HG02588 (cell line): ENCODE data around the gene GUCY2F.

Source experiments
- ATAC-seq: cut with Tn5 transposase; IDR thresholded peaks from one replicate; pipeline ENCODE4 v1.9.1; 2021; ENCODE audit warnings: mild to moderate bottlenecking, moderate library complexity; ENCODE audit not compliant: unreplicated experiment

Gene GUCY2F

GRCh38 chrX:109344678-109345077 is 137.2 kb downstream of the GUCY2F start:
- ATAC-seq: no peak

DNA sequence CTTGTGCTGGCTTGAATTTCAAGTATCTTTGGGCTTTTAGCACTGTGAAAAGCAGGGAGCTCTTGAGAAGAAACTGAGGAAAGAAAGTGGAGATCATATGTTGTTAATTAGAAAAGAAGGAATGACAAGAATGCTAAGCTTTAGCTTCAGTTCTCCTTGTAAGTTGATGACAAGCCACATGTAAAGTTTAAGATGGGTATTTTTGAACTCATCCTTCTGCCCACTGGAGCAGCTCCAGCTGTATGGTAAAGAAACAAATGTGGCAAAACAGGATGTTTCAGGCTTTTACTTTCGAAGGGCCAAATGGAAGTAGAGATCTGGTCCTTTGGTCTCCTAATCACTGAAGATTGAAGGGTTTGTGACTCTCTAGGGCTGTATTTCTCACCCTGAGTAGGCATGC is 137.8 kb downstream of the GUCY2F start:
- no peak for ATAC-seq

DNA sequence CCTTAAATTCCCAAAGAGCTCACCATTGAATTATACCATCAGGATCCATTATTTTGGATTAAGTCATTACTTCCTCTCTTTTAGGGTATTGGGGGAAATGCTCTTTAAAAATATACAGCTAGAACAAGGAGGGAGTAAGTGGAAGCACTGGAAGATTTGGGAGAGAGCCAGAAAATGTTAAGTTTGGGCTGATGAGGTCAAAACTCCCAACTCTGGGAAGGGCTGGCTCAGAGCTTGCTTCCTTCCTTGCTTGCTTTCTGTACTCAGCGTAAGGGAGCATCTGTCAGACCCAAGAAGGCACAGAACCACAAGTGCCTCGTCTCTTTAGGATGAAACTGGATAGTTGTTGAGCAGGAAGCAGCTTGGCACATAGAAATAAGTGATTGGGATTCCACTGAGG is 138.2 kb downstream of the GUCY2F start:
- no peak for ATAC-seq

DNA sequence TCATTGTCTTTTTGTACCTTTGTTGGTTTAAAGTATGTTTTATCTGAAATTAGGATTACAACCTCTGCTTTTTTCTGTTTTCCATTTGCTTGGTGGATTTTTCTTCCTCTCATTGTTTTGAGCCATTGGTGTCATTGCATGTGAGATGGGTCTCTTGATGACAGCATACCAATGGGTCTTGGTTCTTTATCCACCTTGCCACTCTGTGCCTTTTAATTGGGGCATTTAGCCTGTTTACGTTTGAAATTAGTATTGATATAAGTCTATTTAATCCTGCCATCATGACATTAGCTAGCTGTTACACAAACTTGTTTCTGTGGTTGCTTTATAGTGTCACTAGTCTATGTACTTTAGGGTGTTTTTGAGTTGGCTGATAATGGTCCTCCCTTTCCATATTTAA is 145.7 kb downstream of the GUCY2F start:
- ATAC-seq: no peak

DNA sequence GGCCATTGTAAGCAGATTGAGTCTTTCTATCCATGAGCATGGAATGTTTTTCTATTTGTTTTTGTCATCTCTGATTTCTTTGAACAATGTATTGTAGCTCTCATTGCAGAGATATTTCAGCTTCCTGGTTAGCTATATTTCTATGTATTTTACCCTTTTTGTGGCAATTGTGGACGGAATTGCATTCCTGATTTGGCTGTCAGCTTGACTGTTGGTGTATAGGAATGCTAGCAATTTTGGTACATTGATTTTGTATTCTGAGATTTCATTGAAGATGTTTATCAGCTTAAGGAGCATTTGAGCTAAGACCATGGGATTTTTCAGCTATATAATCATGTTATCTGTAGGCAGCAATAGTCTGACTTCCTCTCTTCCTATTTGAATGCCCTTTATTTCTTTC is 154.6 kb downstream of the GUCY2F start:
- no peak for ATAC-seq
